HepG2 (cell line): Measurements from ENCODE around the gene UBE2O. TPM values are rescaled to one million over a fixed set of nuclear protein-coding genes. Genes with fewer than 3 reads are reported as not detected.

Experiments used
- ATAC-seq: fragments of 200-7000 bp; cut with Tn5 transposase; 3 replicates; pipeline ENCODE4 v1.9.1; 2020; ENCODE audit warnings: mild to moderate bottlenecking, moderate library complexity
- BruUV-seq: library from RNA; stranded (reverse); fragments of 400-500 nt; replicated peaks from 2 replicates; lab custom pipeline; 2021; lab: Mats Ljungman, UMichigan
- CTCF ChIA-PET: fragments of 300-600 bp; formaldehyde crosslinking; extraction: SDS; loops from one replicate; lab custom pipeline; 2021; ENCODE audit warnings: low total read pairs, inconsistent platforms, low intra/inter-chr PET ratio; lab: Yijun Ruan, JAX
- POLR2A ChIA-PET: fragments of 350-600 bp; sonication (Branson Sonifier 250); formaldehyde crosslinking; loops from one replicate; lab custom pipeline; 2020; ENCODE audit warnings: antibody characterized with exemption, inconsistent platforms; lab: Yijun Ruan, JAX
- DNase-seq: peaks from one replicate; pipeline ENCODE4 v3.0.0-alpha.2; 2015; ENCODE audit warnings: low spot score
- FAIRE-seq: peaks from 3 replicates; lab custom pipeline; 2011; peaks lifted over from hg19 to GRCh38; lab: Jason Lieb, UNC
- H2AFZ ChIP-seq: one replicate; pipeline ENCODE4 v1.6.1; 2011; ENCODE audit warnings: low read length, inconsistent platforms
- H3K27ac ChIP-seq: fragments of 300-600 bp; 3 replicates; pipeline ENCODE4 v1.8.0; 2011; ENCODE audit warnings: mixed run types, mild to moderate bottlenecking, mixed read lengths, low read length, inconsistent platforms; ENCODE audit not compliant: insufficient read depth; ENCODE audit errors: extremely low read length
- H3K27me3 ChIP-seq, 2 experiments: fragments of 200-600 bp in 1 of 2; 2 replicates in 1 of 2; 3 replicates in 1 of 2; pipeline versions ENCODE4 v1.6.0 to v1.8.0; 2011; ENCODE audit warnings: low read length in 2 of 2, mild to moderate bottlenecking in 2 of 2, moderate library complexity in 2 of 2, inconsistent platforms in 1 of 2; ENCODE audit not compliant: insufficient read depth in 2 of 2, control insufficient read depth in 1 of 2
- H3K36me3 ChIP-seq, 2 experiments: fragments of 200-600 bp in 1 of 2; replicated peaks in 1 of 2; 2 replicates in 1 of 2; 3 replicates in 1 of 2; pipeline versions ENCODE4 v1.5.1 to v1.8.0; 2011; ENCODE audit warnings: low read length in 2 of 2, inconsistent platforms in 1 of 2; ENCODE audit not compliant: insufficient read depth in 2 of 2, control insufficient read depth in 1 of 2
- H3K4me1 ChIP-seq: 2 replicates; pipeline ENCODE4 v1.5.1; 2012; ENCODE audit warnings: low read length, inconsistent platforms; ENCODE audit not compliant: insufficient read depth
- H3K4me2 ChIP-seq: 2 replicates; pipeline ENCODE4 v1.6.0; 2011; ENCODE audit warnings: low read depth, low read length, inconsistent platforms
- H3K4me3 ChIP-seq, 3 experiments: fragments of 200-600 bp in 1 of 3; sonication (generic), shearing (Covaris generic) in 1 of 3; replicated peaks in 1 of 3; 2 replicates each; pipeline ENCODE4 v1.5.1; 2011 to 2016; ENCODE audit warnings: low read length in 3 of 3, inconsistent platforms in 2 of 3, low read depth in 2 of 3, mild to moderate bottlenecking in 2 of 3, control low read depth in 1 of 3, mixed read lengths in 1 of 3; ENCODE audit not compliant: insufficient read depth in 1 of 3
- H3K79me2 ChIP-seq: one replicate; pipeline ENCODE4 v1.6.1; 2011; ENCODE audit warnings: low read length, inconsistent platforms; ENCODE audit not compliant: insufficient read depth
- H3K9ac ChIP-seq: 2 replicates; pipeline ENCODE4 v1.6.0; 2011; ENCODE audit warnings: mild to moderate bottlenecking, low read depth, low read length, inconsistent platforms; ENCODE audit not compliant: insufficient read depth
- H3K9me3 ChIP-seq: 2 replicates; pipeline ENCODE4 v1.5.1; 2012; ENCODE audit warnings: mild to moderate bottlenecking, low read length
- H4K20me1 ChIP-seq: 2 replicates; pipeline ENCODE4 v1.6.0; 2011; ENCODE audit warnings: inconsistent platforms, mild to moderate bottlenecking, low read length, moderate library complexity; ENCODE audit not compliant: insufficient read depth
- AGO2 ChIP-seq: fragments of 200-400 bp; formaldehyde crosslinking; optimal IDR thresholded peaks from 2 replicates; pipeline ENCODE3; 2017; ENCODE audit warnings: mild to moderate bottlenecking, low read depth, low read length, moderate library complexity
- AKAP8 ChIP-seq: sonication (generic); formaldehyde crosslinking; IDR thresholded peaks from 2 replicates; pipeline ENCODE4 v1.5.1; 2020; ENCODE audit warnings: mild to moderate bottlenecking, missing genetic modification reagents
- BRCA1 ChIP-seq: sonication (generic); formaldehyde crosslinking; IDR thresholded peaks from 2 replicates; pipeline ENCODE4 v1.4.0; 2020; ENCODE audit warnings: missing genetic modification reagents
- EED ChIP-seq: sonication (generic); formaldehyde crosslinking; IDR thresholded peaks from 2 replicates; pipeline ENCODE4 v1.5.0; 2020; ENCODE audit warnings: mild to moderate bottlenecking, missing genetic modification reagents
- ESRRA ChIP-seq: sonication (generic); formaldehyde crosslinking; IDR thresholded peaks from 2 replicates; pipeline ENCODE4 v1.5.1; 2020; ENCODE audit warnings: mild to moderate bottlenecking, low read depth, missing genetic modification reagents
- HES4 ChIP-seq: sonication (generic); formaldehyde crosslinking; IDR thresholded peaks from 2 replicates; pipeline ENCODE4 v1.9.0; 2021; ENCODE audit warnings: mild to moderate bottlenecking, missing genetic modification reagents, borderline replicate concordance
- KDM1A ChIP-seq: IDR thresholded peaks from 2 replicates; pipeline ENCODE4 v1.6.1; 2016; ENCODE audit warnings: missing compliant biosample characterization
- KDM5B ChIP-seq: sonication (generic); formaldehyde crosslinking; IDR thresholded peaks from 2 replicates; pipeline ENCODE4 v1.4.0; 2020; ENCODE audit warnings: missing genetic modification reagents, mild to moderate bottlenecking, borderline replicate concordance
- KMT2A ChIP-seq: sonication (generic); formaldehyde crosslinking; IDR thresholded peaks from 2 replicates; pipeline ENCODE4 v1.4.0; 2020; ENCODE audit warnings: missing genetic modification reagents
- MAF1 ChIP-seq: sonication (generic); formaldehyde crosslinking; IDR thresholded peaks from 2 replicates; pipeline ENCODE4 v1.5.0; 2020; ENCODE audit warnings: missing genetic modification reagents, borderline replicate concordance
- NAIF1 ChIP-seq: sonication (generic); formaldehyde crosslinking; IDR thresholded peaks from 2 replicates; pipeline ENCODE4 v1.5.0; 2020; ENCODE audit warnings: mild to moderate bottlenecking, missing genetic modification reagents, borderline replicate concordance
- NR1H2 ChIP-seq: sonication (generic); formaldehyde crosslinking; IDR thresholded peaks from 2 replicates; pipeline ENCODE4 v1.8.1; 2022; ENCODE audit warnings: low read depth, missing genetic modification reagents, borderline replicate concordance
- RFXAP ChIP-seq: sonication (generic); formaldehyde crosslinking; IDR thresholded peaks from 2 replicates; pipeline ENCODE4 v1.4.0; 2020; ENCODE audit warnings: missing genetic modification reagents, borderline replicate concordance
- RXRA ChIP-seq: sonication (generic); formaldehyde crosslinking; IDR thresholded peaks from 2 replicates; pipeline ENCODE4 v1.5.1; 2020; ENCODE audit warnings: missing genetic modification reagents
- TGIF2 ChIP-seq: IDR thresholded peaks from 2 replicates; pipeline ENCODE4 v1.6.1; 2016; ENCODE audit warnings: control low read depth, missing compliant biosample characterization
- TP53 ChIP-seq: sonication (generic); formaldehyde crosslinking; conservative IDR thresholded peaks from 2 replicates; pipeline ENCODE4 v1.4.0; 2020; ENCODE audit warnings: missing genetic modification reagents
- ZNF12 ChIP-seq: sonication (generic); formaldehyde crosslinking; IDR thresholded peaks from 2 replicates; pipeline ENCODE4 v1.5.0; 2020; ENCODE audit warnings: missing genetic modification reagents
- ZNF546 ChIP-seq: sonication (generic); formaldehyde crosslinking; conservative IDR thresholded peaks from 2 replicates; pipeline ENCODE4 v1.8.1; 2023; ENCODE audit warnings: mild to moderate bottlenecking, missing genetic modification reagents
- ZNF564 ChIP-seq: sonication (generic); formaldehyde crosslinking; IDR thresholded peaks from 2 replicates; pipeline ENCODE4 v1.8.1; 2023; ENCODE audit warnings: mild to moderate bottlenecking, missing genetic modification reagents
- ZNF629 ChIP-seq: sonication (generic); formaldehyde crosslinking; conservative IDR thresholded peaks from 2 replicates; pipeline ENCODE4 v1.5.0; 2020; ENCODE audit warnings: missing genetic modification reagents
- ZNF792 ChIP-seq: IDR thresholded peaks from 2 replicates; pipeline ENCODE4 v1.6.1; 2016
- WGBS: methylation state at CpG from one replicate; pipeline ENCODE4 v1.1.6; 2017; ENCODE audit warnings: low lambda C conversion rate; 5-methylcytosine and 5-hydroxymethylcytosine counted together
- in situ Hi-C: cut with HindIII; loops from 2 replicates; pipeline ENCODE4 v1.10.0; 2017; ENCODE audit warnings: low pct_unique_long_range_greater_than_20kb; ENCODE audit not compliant: extremely low pct_ligation_motif_present
- intact Hi-C: fragments of 100-400 bp; cut with micrococcal nuclease; formaldehyde crosslinking; loops from one replicate; pipeline ENCODE4 v1.10.0; 2022; ENCODE audit not compliant: unreplicated experiment
- polyA plus RNA-seq, 8 experiments: library from polyadenylated mRNA; depleted of rRNA in 3 of 8; stranded (reverse) in 7 of 8; unstranded in 1 of 8; fragments of >200 nt; fragmentation: Illumina TruSeq in 4 of 8; extraction: Trizol in 4 of 8; gene quantifications; 2 replicates each; pipeline versions ENCODE4 v1.2.1 to v1.2.3, GENCODE V29; 2011 to 2016; ENCODE audit warnings: low read depth in 4 of 8, missing spikeins in 1 of 8, mixed read lengths in 1 of 8; ENCODE audit not compliant: insufficient read depth in 1 of 8
- total RNA-seq, 5 experiments: library from RNA; depleted of rRNA; stranded (reverse); fragments of >200 nt; fragmentation: Illumina TruSeq; extraction: Trizol; gene quantifications; 2 replicates each; pipeline ENCODE4 v1.2.3, GENCODE V29; 2016; ENCODE audit warnings: low read depth in 1 of 5
- TF ChIP-seq, protein P1 (sequence below): sonication (generic); formaldehyde crosslinking; IDR thresholded peaks from 2 replicates; pipeline ENCODE4 v1.5.1; 2020; ENCODE audit warnings: mild to moderate bottlenecking, moderate library complexity, missing genetic modification reagents
- TF ChIP-seq, protein P2 (sequence below): sonication (generic); formaldehyde crosslinking; IDR thresholded peaks from 2 replicates; pipeline ENCODE4 v1.5.1; 2020; ENCODE audit warnings: missing genetic modification reagents, mild to moderate bottlenecking, borderline replicate concordance

Gene UBE2O
- total and polyA plus RNA-seq, 2 of the 13 experiments (the other 11 are each of a cell fraction or from before 2014, with no cell fraction given) = 21.5 to 23.5 TPM

DNA sequence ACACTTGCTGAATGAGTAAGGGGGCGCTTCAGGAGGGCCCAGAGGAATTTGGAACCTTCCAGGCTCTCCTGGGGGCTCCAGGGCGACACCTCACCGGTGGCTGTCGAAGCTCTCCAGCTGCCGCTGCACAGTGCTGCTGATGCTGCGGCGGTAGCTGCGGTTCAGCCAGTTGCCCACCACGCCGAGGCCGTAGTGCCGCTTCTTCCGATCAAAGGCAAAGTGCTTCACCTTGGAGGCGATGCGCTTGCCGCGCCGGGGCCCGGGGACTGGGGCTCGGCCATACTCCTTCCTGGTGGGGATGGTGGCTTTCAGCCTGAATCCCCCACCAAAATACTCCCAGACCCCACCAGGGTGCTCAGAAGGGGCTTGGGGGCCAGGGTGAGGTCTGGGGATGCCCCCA is 23.8 kb upstream of the UBE2O start:
- CTCF ChIA-PET = no interaction called here
- peaks cover 7% of the 10 kb centered on the region; the same call in 1 of the 2 replicates for H3K4me1 ChIP-seq
- in situ Hi-C loops = no loop called here

DNA sequence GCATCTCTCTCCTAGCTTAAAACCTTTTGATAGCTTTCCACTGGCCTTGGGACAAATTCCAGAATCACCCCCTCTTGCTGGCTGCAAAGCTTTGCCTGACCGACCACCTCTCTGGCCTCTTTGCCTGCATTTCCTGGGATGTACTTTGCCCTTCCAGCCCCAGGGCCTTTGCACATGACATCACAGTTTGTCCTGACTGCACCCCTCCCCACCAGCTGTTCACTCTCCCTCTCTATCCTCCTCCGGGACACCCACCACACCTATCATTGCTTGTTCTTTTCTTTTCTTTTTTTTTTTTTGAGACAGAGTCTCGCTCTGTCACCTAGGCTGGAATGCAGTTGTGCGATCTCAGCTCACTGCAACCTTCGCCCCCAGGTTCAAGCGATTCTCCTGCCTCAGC is 22.4 kb upstream of the UBE2O start:
- Histone ChIP-seq H2AFZ (no peak overlapping the region), H3K9ac (no peak overlapping the region), H3K4me3 (no peak overlapping the region), H3K79me2 (no peaks in the 10 kb centered on the region), H3K9me3 (no peaks in the 10 kb centered on the region), H3K4me2 (no peak overlapping the region), H3K36me3 (peaks cover 0 to 6% of the 10 kb centered on the region in 2 experiments; a peak in 2 of 5 replicates), H4K20me1 (no peaks in the 10 kb centered on the region), H3K27ac (no peak overlapping the region), H3K4me1 (peaks cover 8% of the 10 kb centered on the region), H3K27me3 (no peaks in the 10 kb centered on the region)
- ChIA-PET POLR2A (interaction anchor here (1.3 to 5.7 kb wide), 2 partner anchors 16 to 24 kb away, joined by 3 to 59 read pairs; partner anchors contain the start of gene RHBDF2), CTCF (interaction anchor here (2.6 kb wide), 1 partner anchor 31 kb away, joined by 15 read pairs; no protein-coding TSS in a partner anchor)
- in situ Hi-C loops (no loop called here), intact Hi-C loops (no loop called here)
- 83% methylated on average over 6 of the region's 6 CpGs for WGBS
- DNase-seq (no peak), ATAC-seq (no peak), FAIRE-seq (peak; percentile 12)
- no TSS peak for BruUV-seq
- TF ChIP-seq KMT2A (CRISPR knock-in tag) (no peak), ZNF546 (CRISPR knock-in tag) (no peak), KDM1A (CRISPR knock-in tag) (0 out of 2 replicates have a peak, but pooled peaks have one; percentile 56), ESRRA (CRISPR knock-in tag) (no peak), ZNF792 (CRISPR knock-in tag) (no peak), ZNF564 (CRISPR knock-in tag) (no peak), RXRA (CRISPR knock-in tag) (no peak), NR1H2 (CRISPR knock-in tag) (no peak), NAIF1 (CRISPR knock-in tag) (no peak), MAF1 (no peak), RFXAP (no peak)
- TF ChIP-seq, protein P1, sequence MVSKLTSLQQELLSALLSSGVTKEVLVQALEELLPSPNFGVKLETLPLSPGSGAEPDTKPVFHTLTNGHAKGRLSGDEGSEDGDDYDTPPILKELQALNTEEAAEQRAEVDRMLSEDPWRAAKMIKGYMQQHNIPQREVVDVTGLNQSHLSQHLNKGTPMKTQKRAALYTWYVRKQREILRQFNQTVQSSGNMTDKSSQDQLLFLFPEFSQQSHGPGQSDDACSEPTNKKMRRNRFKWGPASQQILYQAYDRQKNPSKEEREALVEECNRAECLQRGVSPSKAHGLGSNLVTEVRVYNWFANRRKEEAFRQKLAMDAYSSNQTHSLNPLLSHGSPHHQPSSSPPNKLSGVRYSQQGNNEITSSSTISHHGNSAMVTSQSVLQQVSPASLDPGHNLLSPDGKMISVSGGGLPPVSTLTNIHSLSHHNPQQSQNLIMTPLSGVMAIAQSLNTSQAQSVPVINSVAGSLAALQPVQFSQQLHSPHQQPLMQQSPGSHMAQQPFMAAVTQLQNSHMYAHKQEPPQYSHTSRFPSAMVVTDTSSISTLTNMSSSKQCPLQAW = no peak

More for the DNA sequence above, 23.8 kb upstream of the UBE2O start:
- no TSS peak for BruUV-seq
- intact Hi-C loops = no loop called here
- H2AFZ ChIP-seq = no peak overlapping the region
- no peaks in the 10 kb centered on the region for H3K9me3 ChIP-seq
- H3K36me3 ChIP-seq = peaks cover 0 to 6% of the 10 kb centered on the region in 2 experiments; a peak in 2 of 5 replicates
- no peaks in the 10 kb centered on the region for H3K27me3 ChIP-seq
- ATAC-seq = no peak
- no peak for FAIRE-seq
- H3K4me3 ChIP-seq = no peak overlapping the region
- TF ChIP-seq EED (CRISPR knock-in tag) = no peak
- no peak for TF ChIP-seq HES4 (CRISPR knock-in tag)
- no peak for TF ChIP-seq TGIF2 (CRISPR knock-in tag)
- no peak for TF ChIP-seq ZNF629 (CRISPR knock-in tag)
- no peak for TF ChIP-seq BRCA1
- peak; percentile 47 for TF ChIP-seq AGO2
- TF ChIP-seq AKAP8 (CRISPR knock-in tag) = no peak
- TF ChIP-seq ZNF12 (CRISPR knock-in tag) = no peak
- TF ChIP-seq TP53 (CRISPR knock-in tag) = no peak
- 0 out of 2 replicates have a peak, but pooled peaks have one; percentile 5 for TF ChIP-seq KDM5B
- TF ChIP-seq, protein P2, sequence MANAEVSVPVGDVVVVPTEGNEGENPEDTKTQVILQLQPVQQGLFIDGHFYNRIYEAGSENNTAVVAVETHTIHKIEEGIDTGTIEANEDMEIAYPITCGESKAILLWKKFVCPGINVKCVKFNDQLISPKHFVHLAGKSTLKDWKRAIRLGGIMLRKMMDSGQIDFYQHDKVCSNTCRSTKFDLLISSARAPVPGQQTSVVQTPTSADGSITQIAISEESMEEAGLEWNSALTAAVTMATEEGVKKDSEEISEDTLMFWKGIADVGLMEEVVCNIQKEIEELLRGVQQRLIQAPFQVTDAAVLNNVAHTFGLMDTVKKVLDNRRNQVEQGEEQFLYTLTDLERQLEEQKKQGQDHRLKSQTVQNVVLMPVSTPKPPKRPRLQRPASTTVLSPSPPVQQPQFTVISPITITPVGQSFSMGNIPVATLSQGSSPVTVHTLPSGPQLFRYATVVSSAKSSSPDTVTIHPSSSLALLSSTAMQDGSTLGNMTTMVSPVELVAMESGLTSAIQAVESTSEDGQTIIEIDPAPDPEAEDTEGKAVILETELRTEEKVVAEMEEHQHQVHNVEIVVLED (CRISPR knock-in tag) = no peak
- POLR2A ChIA-PET = interaction anchor here (1.1 to 5.7 kb wide), 3 partner anchors 16 to 56 kb away, joined by 3 to 59 read pairs (median 4); partner anchors contain the start of gene RHBDF2
- H3K9ac ChIP-seq = no peak overlapping the region
- no peak for DNase-seq
- H4K20me1 ChIP-seq = no peaks in the 10 kb centered on the region
- WGBS = 91% methylated on average over 12 of the region's 20 CpGs
- H3K27ac ChIP-seq = no peak overlapping the region
- H3K79me2 ChIP-seq = no peaks in the 10 kb centered on the region
- H3K4me2 ChIP-seq = no peak overlapping the region
